Measurements from ENCODE around the gene C6orf120.

DNA sequence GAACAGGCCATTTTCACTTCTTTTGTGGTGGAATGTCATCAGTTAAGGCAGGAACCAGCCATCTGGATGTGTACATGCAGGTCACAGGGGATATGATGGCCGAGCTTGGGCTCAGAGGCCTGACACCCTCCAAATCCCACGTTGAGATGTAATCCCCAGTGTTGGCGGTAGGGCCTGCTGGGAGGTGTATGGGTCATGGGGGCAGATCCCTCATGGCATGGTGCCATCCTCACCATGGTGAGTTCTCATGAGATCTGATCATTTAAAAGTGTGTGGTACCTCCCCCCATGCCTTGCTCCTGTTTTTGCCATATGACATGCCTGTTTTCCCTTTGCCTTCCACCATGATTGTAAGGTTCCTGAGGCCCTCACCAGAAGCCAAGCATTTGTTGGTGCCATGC lies 26.9 kb upstream of the C6orf120 start:
- TF ChIP-seq, protein P1, sequence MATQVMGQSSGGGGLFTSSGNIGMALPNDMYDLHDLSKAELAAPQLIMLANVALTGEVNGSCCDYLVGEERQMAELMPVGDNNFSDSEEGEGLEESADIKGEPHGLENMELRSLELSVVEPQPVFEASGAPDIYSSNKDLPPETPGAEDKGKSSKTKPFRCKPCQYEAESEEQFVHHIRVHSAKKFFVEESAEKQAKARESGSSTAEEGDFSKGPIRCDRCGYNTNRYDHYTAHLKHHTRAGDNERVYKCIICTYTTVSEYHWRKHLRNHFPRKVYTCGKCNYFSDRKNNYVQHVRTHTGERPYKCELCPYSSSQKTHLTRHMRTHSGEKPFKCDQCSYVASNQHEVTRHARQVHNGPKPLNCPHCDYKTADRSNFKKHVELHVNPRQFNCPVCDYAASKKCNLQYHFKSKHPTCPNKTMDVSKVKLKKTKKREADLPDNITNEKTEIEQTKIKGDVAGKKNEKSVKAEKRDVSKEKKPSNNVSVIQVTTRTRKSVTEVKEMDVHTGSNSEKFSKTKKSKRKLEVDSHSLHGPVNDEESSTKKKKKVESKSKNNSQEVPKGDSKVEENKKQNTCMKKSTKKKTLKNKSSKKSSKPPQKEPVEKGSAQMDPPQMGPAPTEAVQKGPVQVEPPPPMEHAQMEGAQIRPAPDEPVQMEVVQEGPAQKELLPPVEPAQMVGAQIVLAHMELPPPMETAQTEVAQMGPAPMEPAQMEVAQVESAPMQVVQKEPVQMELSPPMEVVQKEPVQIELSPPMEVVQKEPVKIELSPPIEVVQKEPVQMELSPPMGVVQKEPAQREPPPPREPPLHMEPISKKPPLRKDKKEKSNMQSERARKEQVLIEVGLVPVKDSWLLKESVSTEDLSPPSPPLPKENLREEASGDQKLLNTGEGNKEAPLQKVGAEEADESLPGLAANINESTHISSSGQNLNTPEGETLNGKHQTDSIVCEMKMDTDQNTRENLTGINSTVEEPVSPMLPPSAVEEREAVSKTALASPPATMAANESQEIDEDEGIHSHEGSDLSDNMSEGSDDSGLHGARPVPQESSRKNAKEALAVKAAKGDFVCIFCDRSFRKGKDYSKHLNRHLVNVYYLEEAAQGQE (IDR thresholded peaks at IDR 0.05) = no peak
- TF ChIP-seq, protein P2, sequence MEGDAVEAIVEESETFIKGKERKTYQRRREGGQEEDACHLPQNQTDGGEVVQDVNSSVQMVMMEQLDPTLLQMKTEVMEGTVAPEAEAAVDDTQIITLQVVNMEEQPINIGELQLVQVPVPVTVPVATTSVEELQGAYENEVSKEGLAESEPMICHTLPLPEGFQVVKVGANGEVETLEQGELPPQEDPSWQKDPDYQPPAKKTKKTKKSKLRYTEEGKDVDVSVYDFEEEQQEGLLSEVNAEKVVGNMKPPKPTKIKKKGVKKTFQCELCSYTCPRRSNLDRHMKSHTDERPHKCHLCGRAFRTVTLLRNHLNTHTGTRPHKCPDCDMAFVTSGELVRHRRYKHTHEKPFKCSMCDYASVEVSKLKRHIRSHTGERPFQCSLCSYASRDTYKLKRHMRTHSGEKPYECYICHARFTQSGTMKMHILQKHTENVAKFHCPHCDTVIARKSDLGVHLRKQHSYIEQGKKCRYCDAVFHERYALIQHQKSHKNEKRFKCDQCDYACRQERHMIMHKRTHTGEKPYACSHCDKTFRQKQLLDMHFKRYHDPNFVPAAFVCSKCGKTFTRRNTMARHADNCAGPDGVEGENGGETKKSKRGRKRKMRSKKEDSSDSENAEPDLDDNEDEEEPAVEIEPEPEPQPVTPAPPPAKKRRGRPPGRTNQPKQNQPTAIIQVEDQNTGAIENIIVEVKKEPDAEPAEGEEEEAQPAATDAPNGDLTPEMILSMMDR (IDR thresholded peaks at IDR 0.05) = no peak
- TF ChIP-seq POLR2A (IDR thresholded peaks at IDR 0.05; ENCODE audit: low read length) = no peak
- TF ChIP-seq RAD21 (conservative IDR thresholded peaks at IDR 0.05 in 1 of 2, IDR thresholded peaks at IDR 0.05 in 1 of 2) = no peak
